ENCODE results near the gene GPX1.

GPX1 gene

DNA sequence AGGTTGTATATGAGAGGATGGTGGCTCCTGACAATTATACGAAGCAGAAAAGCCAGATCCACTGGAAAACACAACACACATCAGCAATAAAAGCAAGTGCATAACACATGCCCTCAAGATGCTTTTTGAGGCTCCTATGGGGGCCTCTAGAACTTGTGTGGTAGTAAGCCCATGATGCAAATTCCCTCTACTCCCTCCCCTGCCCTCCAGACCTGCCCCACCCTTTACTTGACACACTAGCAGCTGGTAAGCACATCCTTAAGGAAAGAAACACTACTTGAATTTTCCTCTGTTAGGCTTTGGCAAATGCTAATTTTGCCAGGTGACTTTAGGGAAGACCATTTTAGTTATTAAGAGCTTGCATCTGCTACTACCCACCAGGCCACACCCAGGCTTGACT, 47.5 kb downstream of the GPX1 start:
- H3K36me3 Mint-ChIP-seq (ENCODE audit: low read depth) = peaks cover 26% of the 10 kb centered on the region
- H3K4me3 Mint-ChIP-seq = no peak overlapping the region
- no peak overlapping the region for H3K27ac Mint-ChIP-seq
- no peaks in the 10 kb centered on the region for H3K9me3 Mint-ChIP-seq
- no peaks in the 10 kb centered on the region for H3K27me3 Mint-ChIP-seq (ENCODE audit: low read depth)
- H3K4me1 Mint-ChIP-seq (ENCODE audit: low read depth) = peaks cover 2% of the 10 kb centered on the region

All from T-helper 1 cell treated with Interleukin-12 subunit alpha and Interleukin-12 subunit beta and Interleukin-4 antibody, amounts not matched to agents 30 μg/mL and 1 μg/mL, for 36 hours (primary cell).